DND-41 (cell line): ENCODE data around the gene IL21R.

ENCODE experiments used
- ATAC-seq: fragments of 200-7000 bp; cut with Tn5 transposase; 3 replicates; pipeline ENCODE4 v1.9.1; 2021; ENCODE audit warnings: low read depth; ENCODE audit not compliant: insufficient read depth
- DNase-seq: peaks from one replicate; pipeline ENCODE4 v3.0.0-alpha.2; 2020
- H2AFZ ChIP-seq: 2 replicates; pipeline ENCODE4 v1.6.0; 2012; ENCODE audit warnings: low read depth, low read length
- H3K27ac ChIP-seq: 2 replicates; pipeline ENCODE4 v1.5.1; 2012; ENCODE audit warnings: low read length, inconsistent platforms
- H3K27me3 ChIP-seq: fragments of 200-600 bp; sonication (generic); 2 replicates; pipeline ENCODE4 v1.6.0; 2012; ENCODE audit warnings: low read length, mild to moderate bottlenecking, inconsistent platforms; ENCODE audit not compliant: insufficient read depth, poor library complexity
- H3K36me3 ChIP-seq: 2 replicates; pipeline ENCODE4 v1.5.1; 2012; ENCODE audit warnings: low read length, inconsistent platforms; ENCODE audit not compliant: insufficient read depth
- H3K4me1 ChIP-seq: 2 replicates; pipeline ENCODE4 v1.5.1; 2012; ENCODE audit warnings: mild to moderate bottlenecking, low read length; ENCODE audit not compliant: insufficient read depth
- H3K4me2 ChIP-seq: 2 replicates; pipeline ENCODE4 v1.6.0; 2012; ENCODE audit warnings: mild to moderate bottlenecking, moderate library complexity, low read length, inconsistent platforms; ENCODE audit not compliant: insufficient read depth
- H3K4me3 ChIP-seq, 2 experiments: fragments of 200-600 bp in 1 of 2; shearing (Covaris generic) in 1 of 2; 2 replicates each; pipeline ENCODE4 v1.5.1; 2012 to 2016; ENCODE audit warnings: inconsistent platforms in 2 of 2, low read length in 2 of 2, mild to moderate bottlenecking in 2 of 2, low read depth in 1 of 2, moderate library complexity in 1 of 2
- H3K79me2 ChIP-seq: 2 replicates; pipeline ENCODE4 v1.6.0; 2012; ENCODE audit warnings: low read length, inconsistent platforms; ENCODE audit not compliant: insufficient read depth
- H3K9ac ChIP-seq: 2 replicates; pipeline ENCODE4 v1.6.0; 2012; ENCODE audit warnings: low read depth, mild to moderate bottlenecking, inconsistent platforms, low read length, moderate library complexity
- H3K9me3 ChIP-seq: 2 replicates; pipeline ENCODE4 v1.5.1; 2012; ENCODE audit warnings: low read length, moderate library complexity, mild to moderate bottlenecking, inconsistent platforms; ENCODE audit not compliant: insufficient read depth, severe bottlenecking
- H4K20me1 ChIP-seq: 2 replicates; pipeline ENCODE4 v1.6.0; 2012; ENCODE audit warnings: low read length; ENCODE audit not compliant: insufficient read depth
- CTCF ChIP-seq: IDR thresholded peaks from 2 replicates; pipeline ENCODE4 v1.5.1; 2012; ENCODE audit warnings: borderline replicate concordance, low read length, moderate library complexity, mild to moderate bottlenecking; ENCODE audit not compliant: poor library complexity, severe bottlenecking; ENCODE audit errors: extremely low read depth
- EZH2 ChIP-seq: IDR thresholded peaks from 3 replicates; pipeline ENCODE4 v1.6.1; 2012; ENCODE audit warnings: borderline replicate concordance, low read depth, mild to moderate bottlenecking, moderate library complexity, low read length, inconsistent platforms; ENCODE audit not compliant: severe bottlenecking

Gene IL21R

GRCh38 chr16:27377666-27378485 is 24.1 kb upstream of the IL21R start:
- Histone ChIP-seq H3K79me2 (no peaks in the 10 kb centered on the region), H3K4me1 (peaks cover 28% of the 10 kb centered on the region), H4K20me1 (no peaks in the 10 kb centered on the region), H3K27ac (0 out of 2 replicates have a peak overlapping the region, but pooled peaks have one; percentile 7), H3K9ac (no peak overlapping the region), H3K4me2 (no peak overlapping the region), H3K9me3 (no peaks in the 10 kb centered on the region), H3K36me3 (no peaks in the 10 kb centered on the region), H2AFZ (no peak overlapping the region), H3K27me3 (no peaks in the 10 kb centered on the region), H3K4me3 (no peak overlapping the region)
- TF ChIP-seq EZH2 (no peak), CTCF (no peak)
- DNase-seq (no peak), ATAC-seq (no peak)

- no peaks in the 10 kb centered on the region for H3K79me2 ChIP-seq
- H3K9me3 ChIP-seq: no peaks in the 10 kb centered on the region
- peak overlapping the region; percentile 5; the same call in 1 of the 2 replicates for H2AFZ ChIP-seq
- H3K9ac ChIP-seq: no peak overlapping the region
- TF ChIP-seq CTCF (no peak), EZH2 (no peak)
- H3K27ac ChIP-seq: no peak overlapping the region
- H4K20me1 ChIP-seq: no peaks in the 10 kb centered on the region
- H3K4me2 ChIP-seq: no peak overlapping the region
- H3K4me1 ChIP-seq: peaks cover 23% of the 10 kb centered on the region
- H3K4me3 ChIP-seq: no peak overlapping the region
- H3K27me3 ChIP-seq: no peaks in the 10 kb centered on the region
- H3K36me3 ChIP-seq: no peaks in the 10 kb centered on the region
- DNase-seq (peak; percentile 33), ATAC-seq (no peak)
Observed at GRCh38 chr16:27378871-27379481, 23.0 kb upstream of the IL21R start.

GRCh38 chr16:27379919-27380318 is 22.1 kb upstream of the IL21R start:
- no peaks in the 10 kb centered on the region for H3K36me3 ChIP-seq

More at GRCh38 chr16:27379919-27380318, 22.1 kb upstream of the IL21R start:
- Histone ChIP-seq H3K4me3 (no peak overlapping the region), H3K9me3 (no peaks in the 10 kb centered on the region), H3K27ac (no peak overlapping the region), H3K27me3 (no peaks in the 10 kb centered on the region), H3K79me2 (no peaks in the 10 kb centered on the region), H4K20me1 (no peaks in the 10 kb centered on the region), H2AFZ (no peak overlapping the region), H3K4me2 (no peak overlapping the region), H3K9ac (no peak overlapping the region), H3K4me1 (peaks cover 14% of the 10 kb centered on the region)
- ATAC-seq (no peak), DNase-seq (no peak)
- TF ChIP-seq CTCF (no peak), EZH2 (no peak)
